Measurements from ENCODE around the gene SPEG.

Gene SPEG

DNA sequence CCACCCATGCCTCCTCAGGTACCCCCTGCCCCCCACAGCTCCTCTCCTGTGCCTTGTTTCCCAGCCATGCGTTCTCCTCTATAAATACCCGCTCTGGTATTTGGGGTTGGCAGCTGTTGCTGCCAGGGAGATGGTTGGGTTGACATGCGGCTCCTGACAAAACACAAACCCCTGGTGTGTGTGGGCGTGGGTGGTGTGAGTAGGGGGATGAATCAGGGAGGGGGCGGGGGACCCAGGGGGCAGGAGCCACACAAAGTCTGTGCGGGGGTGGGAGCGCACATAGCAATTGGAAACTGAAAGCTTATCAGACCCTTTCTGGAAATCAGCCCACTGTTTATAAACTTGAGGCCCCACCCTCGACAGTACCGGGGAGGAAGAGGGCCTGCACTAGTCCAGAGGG is 17.3 kb upstream of the SPEG start:
- Histone ChIP-seq H3K36me3 (ENCODE audit: control insufficient read depth, insufficient read depth, low read length, severe bottlenecking) (no peaks in the 10 kb centered on the region), H3K9ac (ENCODE audit: low read length) (no peak overlapping the region), H3K4me1 (ENCODE audit: control insufficient read depth, insufficient read depth, low read length) (peaks cover 2% of the 10 kb centered on the region), H3K4me3 (ENCODE audit: low read length) (no peak overlapping the region), H3K9me3 (ENCODE audit: control insufficient read depth, low read length) (peaks cover 10% of the 10 kb centered on the region), H3K27me3 (replicated peaks; ENCODE audit: control insufficient read depth, insufficient read depth, low read length) (peaks cover 3% of the 10 kb centered on the region)
- DNase-seq (ENCODE audit: low read depth): no peak

DNA sequence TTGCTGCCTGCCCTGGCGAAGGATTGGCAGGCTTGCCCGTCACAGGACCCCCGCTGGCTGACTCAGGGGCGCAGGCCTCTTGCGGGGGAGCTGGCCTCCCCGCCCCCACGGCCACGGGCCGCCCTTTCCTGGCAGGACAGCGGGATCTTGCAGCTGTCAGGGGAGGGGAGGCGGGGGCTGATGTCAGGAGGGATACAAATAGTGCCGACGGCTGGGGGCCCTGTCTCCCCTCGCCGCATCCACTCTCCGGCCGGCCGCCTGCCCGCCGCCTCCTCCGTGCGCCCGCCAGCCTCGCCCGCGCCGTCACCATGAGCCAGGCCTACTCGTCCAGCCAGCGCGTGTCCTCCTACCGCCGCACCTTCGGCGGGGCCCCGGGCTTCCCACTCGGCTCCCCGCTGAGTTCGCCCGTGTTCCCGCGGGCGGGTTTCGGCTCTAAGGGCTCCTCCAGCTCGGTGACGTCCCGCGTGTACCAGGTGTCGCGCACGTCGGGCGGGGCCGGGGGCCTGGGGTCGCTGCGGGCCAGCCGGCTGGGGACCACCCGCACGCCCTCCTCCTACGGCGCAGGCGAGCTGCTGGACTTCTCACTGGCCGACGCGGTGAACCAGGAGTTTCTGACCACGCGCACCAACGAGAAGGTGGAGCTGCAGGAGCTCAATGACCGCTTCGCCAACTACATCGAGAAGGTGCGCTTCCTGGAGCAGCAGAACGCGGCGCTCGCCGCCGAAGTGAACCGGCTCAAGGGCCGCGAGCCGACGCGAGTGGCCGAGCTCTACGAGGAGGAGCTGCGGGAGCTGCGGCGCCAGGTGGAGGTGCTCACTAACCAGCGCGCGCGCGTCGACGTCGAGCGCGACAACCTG is 16.3 kb upstream of the SPEG start, which contains the start of gene DES:
TSS of gene DES (plus strand) at position 223 of the 857 bp plus-strand sequence. CDS start at position 309, 86 bp downstream.
- no peak within 1 kb of the TSS for H3K9ac ChIP-seq (ENCODE audit: low read length)
- H3K9me3 ChIP-seq (ENCODE audit: control insufficient read depth, low read length): no peaks in the 10 kb centered on the region
- H3K4me3 ChIP-seq (ENCODE audit: low read length): no peak within 1 kb of the TSS
- DNase-seq (ENCODE audit: low read depth): no peak
- H3K36me3 ChIP-seq (ENCODE audit: control insufficient read depth, insufficient read depth, low read length, severe bottlenecking): no peaks in the 10 kb centered on the region
- peaks cover 2% of the 10 kb centered on the region for H3K4me1 ChIP-seq (ENCODE audit: control insufficient read depth, insufficient read depth, low read length)
- peaks cover 3% of the 10 kb centered on the region for H3K27me3 ChIP-seq (replicated peaks; ENCODE audit: control insufficient read depth, insufficient read depth, low read length)

DNA sequence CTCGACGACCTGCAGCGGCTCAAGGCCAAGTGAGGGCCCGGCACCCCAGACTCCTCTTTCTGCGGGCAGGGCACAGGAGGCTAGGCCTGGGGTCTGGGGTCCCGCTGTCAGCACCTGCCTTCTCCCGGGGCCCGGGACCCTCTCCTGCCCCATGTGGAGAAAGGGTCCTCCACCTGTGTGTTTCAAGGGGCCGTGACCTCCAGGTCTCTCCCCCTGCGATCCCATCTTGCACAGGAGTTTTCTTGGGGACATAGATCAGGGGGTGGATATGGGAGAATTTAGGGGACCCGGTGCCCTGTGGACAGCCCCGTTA is 15.7 kb upstream of the SPEG start:
- no peak for DNase-seq (ENCODE audit: low read depth)
- peaks cover 3% of the 10 kb centered on the region for H3K27me3 ChIP-seq (replicated peaks; ENCODE audit: control insufficient read depth, insufficient read depth, low read length)
- no peaks in the 10 kb centered on the region for H3K36me3 ChIP-seq (ENCODE audit: control insufficient read depth, insufficient read depth, low read length, severe bottlenecking)
- no peaks in the 10 kb centered on the region for H3K9me3 ChIP-seq (ENCODE audit: control insufficient read depth, low read length)
- H3K9ac ChIP-seq (ENCODE audit: low read length): no peak overlapping the region
- peaks cover 4% of the 10 kb centered on the region for H3K4me1 ChIP-seq (ENCODE audit: control insufficient read depth, insufficient read depth, low read length)
- H3K4me3 ChIP-seq (ENCODE audit: low read length): no peak overlapping the region

DNA sequence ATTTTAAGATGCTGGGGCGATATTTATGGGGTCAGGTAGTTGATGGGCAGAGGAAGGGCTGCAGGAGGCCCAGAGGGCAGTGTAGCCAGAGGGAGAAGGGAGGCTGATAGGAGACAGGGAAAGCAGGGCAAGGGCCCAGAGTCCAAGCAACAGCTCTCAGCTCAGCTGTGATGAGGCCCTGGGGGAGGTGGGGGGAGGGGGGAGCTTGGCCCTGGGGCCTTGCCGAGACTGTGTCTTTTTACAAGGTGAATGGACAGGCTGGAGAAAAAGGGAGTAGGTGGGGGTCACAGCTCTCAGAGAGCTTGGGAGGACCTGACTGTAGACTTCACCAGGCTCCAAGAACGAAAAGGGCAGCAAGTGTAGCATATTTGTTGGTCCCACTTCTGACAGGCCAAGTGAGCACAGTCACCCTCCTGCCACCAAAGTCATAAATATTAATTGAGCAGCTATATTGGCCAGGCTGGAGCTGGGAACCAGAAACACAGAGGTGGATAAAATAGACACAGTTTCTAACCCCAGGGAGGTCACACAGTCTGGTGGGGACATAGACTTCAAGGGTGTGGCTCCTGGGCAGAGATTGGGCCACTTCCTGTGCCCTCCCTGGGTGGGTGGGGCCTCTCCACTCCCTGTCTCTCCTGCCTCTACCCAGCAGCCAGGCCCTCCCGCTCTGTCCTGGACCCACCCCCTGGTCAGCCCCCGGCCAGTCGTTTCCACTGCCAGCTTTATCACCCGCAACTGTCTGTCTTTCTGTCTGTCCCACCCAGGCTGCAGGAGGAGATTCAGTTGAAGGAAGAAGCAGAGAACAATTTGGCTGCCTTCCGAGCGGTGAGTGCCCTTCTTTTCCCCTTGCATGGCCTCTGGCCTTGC is 15.1 kb upstream of the SPEG start:
- no peak for DNase-seq (ENCODE audit: low read depth)
- no peak overlapping the region for H3K4me3 ChIP-seq (ENCODE audit: low read length)
- peaks cover 3% of the 10 kb centered on the region for H3K27me3 ChIP-seq (replicated peaks; ENCODE audit: control insufficient read depth, insufficient read depth, low read length)
- no peak overlapping the region for H3K9ac ChIP-seq (ENCODE audit: low read length)
- H3K4me1 ChIP-seq (ENCODE audit: control insufficient read depth, insufficient read depth, low read length): peaks cover 9% of the 10 kb centered on the region
- H3K36me3 ChIP-seq (ENCODE audit: control insufficient read depth, insufficient read depth, low read length, severe bottlenecking): no peaks in the 10 kb centered on the region
- no peaks in the 10 kb centered on the region for H3K9me3 ChIP-seq (ENCODE audit: control insufficient read depth, low read length)

DNA sequence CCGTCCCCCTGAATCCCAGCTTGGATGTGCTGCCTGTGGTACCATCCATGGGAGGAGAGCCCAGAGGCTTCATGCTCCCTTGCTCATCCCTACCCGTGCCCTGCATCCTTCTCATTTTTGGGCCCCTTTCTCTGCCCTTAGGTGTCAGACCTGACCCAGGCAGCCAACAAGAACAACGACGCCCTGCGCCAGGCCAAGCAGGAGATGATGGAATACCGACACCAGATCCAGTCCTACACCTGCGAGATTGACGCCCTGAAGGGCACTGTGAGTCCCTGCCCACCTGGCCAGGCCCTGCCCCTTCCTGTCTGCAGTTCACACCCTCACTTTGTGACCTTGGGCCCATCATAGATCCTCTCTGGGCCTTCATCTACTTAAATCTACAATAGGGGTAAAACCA is 14.0 kb upstream of the SPEG start:
- Histone ChIP-seq H3K27me3 (replicated peaks; ENCODE audit: control insufficient read depth, insufficient read depth, low read length) (peaks cover 3% of the 10 kb centered on the region), H3K9me3 (ENCODE audit: control insufficient read depth, low read length) (no peaks in the 10 kb centered on the region), H3K4me1 (ENCODE audit: control insufficient read depth, insufficient read depth, low read length) (peaks cover 12% of the 10 kb centered on the region), H3K9ac (ENCODE audit: low read length) (no peak overlapping the region), H3K4me3 (ENCODE audit: low read length) (no peak overlapping the region), H3K36me3 (ENCODE audit: control insufficient read depth, insufficient read depth, low read length, severe bottlenecking) (no peaks in the 10 kb centered on the region)
- no peak for DNase-seq (ENCODE audit: low read depth)

- no peaks in the 10 kb centered on the region for H3K9me3 ChIP-seq (ENCODE audit: control insufficient read depth, low read length)
- no peak overlapping the region for H3K9ac ChIP-seq (ENCODE audit: low read length)
- H3K36me3 ChIP-seq (ENCODE audit: control insufficient read depth, insufficient read depth, low read length, severe bottlenecking): no peaks in the 10 kb centered on the region
- H3K27me3 ChIP-seq (replicated peaks; ENCODE audit: control insufficient read depth, insufficient read depth, low read length): peaks cover 3% of the 10 kb centered on the region
- no peak for DNase-seq (ENCODE audit: low read depth)
- H3K4me3 ChIP-seq (ENCODE audit: low read length): no peak overlapping the region
- H3K4me1 ChIP-seq (ENCODE audit: control insufficient read depth, insufficient read depth, low read length): peaks cover 12% of the 10 kb centered on the region
These were observed 13.3 kb upstream of the SPEG start for GRCh38 chr2:219421323-219421722.

- no peak for DNase-seq (ENCODE audit: low read depth)
- H3K9ac ChIP-seq (ENCODE audit: low read length): no peak overlapping the region
- H3K9me3 ChIP-seq (ENCODE audit: control insufficient read depth, low read length): no peaks in the 10 kb centered on the region
- H3K4me3 ChIP-seq (ENCODE audit: low read length): no peak overlapping the region
- H3K4me1 ChIP-seq (ENCODE audit: control insufficient read depth, insufficient read depth, low read length): peaks cover 12% of the 10 kb centered on the region
- peaks cover 3% of the 10 kb centered on the region for H3K27me3 ChIP-seq (replicated peaks; ENCODE audit: control insufficient read depth, insufficient read depth, low read length)
- no peaks in the 10 kb centered on the region for H3K36me3 ChIP-seq (ENCODE audit: control insufficient read depth, insufficient read depth, low read length, severe bottlenecking)
These were observed 11.6 kb upstream of the SPEG start for GRCh38 chr2:219422952-219423534.

DNA sequence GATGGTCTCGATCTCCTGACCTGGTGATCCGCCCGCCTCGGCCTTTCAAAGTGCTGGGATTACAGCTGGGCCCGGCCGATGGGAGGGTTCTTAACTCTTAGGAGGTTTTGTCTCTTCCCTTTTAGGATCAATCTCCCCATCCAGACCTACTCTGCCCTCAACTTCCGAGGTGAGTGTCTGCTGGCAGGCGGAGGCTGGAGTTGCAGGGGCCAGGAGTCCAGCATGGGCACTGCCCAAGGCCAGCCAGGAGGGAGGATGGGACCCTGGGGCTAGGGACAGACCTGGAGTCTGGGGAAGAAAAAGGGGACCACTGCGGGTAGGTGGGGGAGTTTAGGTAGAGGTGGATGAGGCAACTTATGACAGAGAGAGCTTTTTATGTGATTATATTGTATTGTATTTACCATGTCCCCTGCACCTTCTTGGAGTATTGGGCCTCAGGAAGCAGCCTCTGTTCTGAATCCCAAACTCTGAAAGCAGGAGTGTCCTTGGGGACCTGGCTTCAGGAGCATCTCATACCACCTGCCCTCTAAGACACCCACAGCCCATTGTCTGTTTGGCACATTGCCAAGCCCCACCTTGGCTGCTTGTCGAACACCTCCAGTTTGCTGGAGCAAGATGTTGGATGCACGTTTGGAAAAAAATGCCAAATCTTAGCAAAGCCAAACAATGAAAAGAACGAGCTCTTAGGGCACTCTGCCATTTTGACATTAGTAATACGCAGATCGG is 10.8 kb upstream of the SPEG start:
- Histone ChIP-seq H3K4me3 (ENCODE audit: low read length) (peak overlapping the region; percentile 50), H3K27me3 (replicated peaks; ENCODE audit: control insufficient read depth, insufficient read depth, low read length) (no peaks in the 10 kb centered on the region)

DNA sequence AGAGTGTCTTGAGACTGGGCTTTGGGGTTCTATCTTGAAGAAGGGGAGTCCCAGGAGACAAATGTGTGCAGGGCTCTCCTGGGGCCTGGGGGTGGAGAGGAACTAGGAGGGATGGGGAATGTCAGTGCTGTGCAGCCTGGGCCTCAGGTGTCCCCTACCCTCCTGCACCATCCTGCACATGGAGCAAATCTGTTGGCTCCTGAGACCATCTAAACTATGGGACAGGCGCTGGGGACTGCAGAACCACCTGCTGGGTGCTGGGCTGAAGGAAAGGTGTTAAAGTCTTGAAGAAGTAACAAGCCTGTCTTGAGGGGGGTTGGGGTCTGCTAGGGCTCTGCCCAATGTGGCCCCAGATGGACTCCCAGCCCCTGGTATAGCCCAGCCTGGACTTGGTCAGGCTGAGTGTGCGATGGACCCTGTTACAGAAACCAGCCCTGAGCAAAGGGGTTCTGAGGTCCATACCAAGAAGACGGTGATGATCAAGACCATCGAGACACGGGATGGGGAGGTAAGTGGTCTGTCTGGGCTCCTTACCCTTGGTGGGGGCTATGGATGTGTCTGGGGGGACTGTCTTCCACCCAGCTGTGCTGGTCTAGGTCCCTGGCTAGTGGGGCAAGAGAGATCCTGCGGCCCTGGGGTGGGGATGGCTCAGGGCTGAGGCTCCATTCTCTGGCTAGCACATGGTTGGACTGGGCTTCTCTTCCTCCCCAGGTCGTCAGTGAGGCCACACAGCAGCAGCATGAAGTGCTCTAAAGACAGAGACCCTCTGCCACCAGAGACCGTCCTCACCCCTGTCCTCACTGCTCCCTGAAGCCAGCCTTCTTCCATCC is 9.2 kb upstream of the SPEG start:
- no peak for DNase-seq (ENCODE audit: low read depth)
- H3K4me1 ChIP-seq (ENCODE audit: control insufficient read depth, insufficient read depth, low read length): peaks cover 12% of the 10 kb centered on the region
- no peak overlapping the region for H3K9ac ChIP-seq (ENCODE audit: low read length)
- H3K27me3 ChIP-seq (replicated peaks; ENCODE audit: control insufficient read depth, insufficient read depth, low read length): no peaks in the 10 kb centered on the region
- H3K9me3 ChIP-seq (ENCODE audit: control insufficient read depth, low read length): no peaks in the 10 kb centered on the region
- H3K4me3 ChIP-seq (ENCODE audit: low read length): no peak overlapping the region
- no peaks in the 10 kb centered on the region for H3K36me3 ChIP-seq (ENCODE audit: control insufficient read depth, insufficient read depth, low read length, severe bottlenecking)

More for the DNA sequence above, 10.8 kb upstream of the SPEG start:
- Histone ChIP-seq H3K9me3 (ENCODE audit: control insufficient read depth, low read length) (no peaks in the 10 kb centered on the region), H3K9ac (ENCODE audit: low read length) (no peak overlapping the region), H3K4me1 (ENCODE audit: control insufficient read depth, insufficient read depth, low read length) (peaks cover 10% of the 10 kb centered on the region), H3K36me3 (ENCODE audit: control insufficient read depth, insufficient read depth, low read length, severe bottlenecking) (no peaks in the 10 kb centered on the region)
- no peak for DNase-seq (ENCODE audit: low read depth)

DNA sequence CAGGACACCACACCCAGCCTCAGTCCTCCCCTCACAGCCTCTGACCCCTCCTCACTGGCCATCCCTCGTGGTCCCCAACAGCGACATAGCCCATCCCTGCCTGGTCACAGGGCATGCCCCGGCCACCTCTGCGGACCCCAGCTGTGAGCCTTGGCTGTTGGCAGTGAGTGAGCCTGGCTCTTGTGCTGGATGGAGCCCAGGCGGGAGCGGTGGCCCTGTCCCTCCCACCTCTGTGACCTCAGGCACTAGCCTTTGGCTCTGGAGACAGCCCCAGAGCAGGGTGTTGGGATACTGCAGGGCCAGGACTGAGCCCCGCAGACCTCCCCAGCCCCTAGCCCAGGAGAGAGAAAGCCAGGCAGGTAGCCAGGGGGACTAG is 8.6 kb upstream of the SPEG start:
- Histone ChIP-seq H3K27me3 (replicated peaks; ENCODE audit: control insufficient read depth, insufficient read depth, low read length) (no peaks in the 10 kb centered on the region), H3K36me3 (ENCODE audit: control insufficient read depth, insufficient read depth, low read length, severe bottlenecking) (no peaks in the 10 kb centered on the region), H3K9ac (ENCODE audit: low read length) (no peak overlapping the region), H3K4me3 (ENCODE audit: low read length) (no peak overlapping the region), H3K4me1 (ENCODE audit: control insufficient read depth, insufficient read depth, low read length) (peaks cover 15% of the 10 kb centered on the region), H3K9me3 (ENCODE audit: control insufficient read depth, low read length) (no peaks in the 10 kb centered on the region)
- DNase-seq (ENCODE audit: low read depth): no peak
